Adrenal gland (tissue), 5 donors: ENCODE data around the gene PBRM1.

Experiments
- CTCF ChIP-seq, 6 experiments: fragments of 450-650 bp in 4 of 6; fragments of 200-600 bp in 2 of 6; sonication (generic) in 1 of 6; IDR thresholded peaks; 1 replicate in 5 of 6; 2 replicates in 1 of 6; pipeline versions ENCODE4 v1.5.1 to v1.8.0; 2016 to 2021; ENCODE audit warnings: antibody characterized with exemption in 6 of 6, mild to moderate bottlenecking in 2 of 6, moderate library complexity in 1 of 6
- POLR2A ChIP-seq, 2 donors: fragments of 450-650 bp; IDR thresholded peaks; one replicate each; pipeline ENCODE4 v1.6.1; 2017; ENCODE audit warnings: antibody characterized with exemption in 2 of 2, mild to moderate bottlenecking in 2 of 2, moderate library complexity in 1 of 2
- donor health status: DM: no; HTN: no; CAD: no.

- TF ChIP-seq CTCF (IDR thresholded peaks at IDR 0.05) (no peak), POLR2A (IDR thresholded peaks at IDR 0.05) (no peak)
These were observed 178.4 kb downstream of the PBRM1 start for GRCh38 chr3:52507359-52507758.
